ENCODE measurements around the gene TENT4B.

Gene TENT4B

GRCh38 chr16:50252874-50253513, 99.9 kb downstream of the TENT4B start:
- TF ChIP-seq CTCF (IDR thresholded peaks at IDR 0.05; ENCODE audit: low read depth, low read length), result no peak
- no peak for DNase-seq (ENCODE audit: extremely low read depth, low read depth)

GRCh38 chr16:50253514-50253910, 100.4 kb downstream of the TENT4B start:
- DNase-seq (ENCODE audit: extremely low read depth, low read depth), result no peak

GRCh38 chr16:50254072-50254471, 101.0 kb downstream of the TENT4B start:
- no peak for DNase-seq (ENCODE audit: extremely low read depth, low read depth)
- TF ChIP-seq CTCF (IDR thresholded peaks at IDR 0.05; ENCODE audit: low read depth, low read length), result no peak

More at GRCh38 chr16:50253514-50253910, 100.4 kb downstream of the TENT4B start:
- no peak for TF ChIP-seq CTCF (IDR thresholded peaks at IDR 0.05; ENCODE audit: low read depth, low read length)

GRCh38 chr16:50255538-50255937, 102.4 kb downstream of the TENT4B start:
- no peak for TF ChIP-seq CTCF (IDR thresholded peaks at IDR 0.05; ENCODE audit: low read depth, low read length)
- no peak for DNase-seq (ENCODE audit: extremely low read depth, low read depth)

GRCh38 chr16:50256604-50257003, 103.5 kb downstream of the TENT4B start:
- no peak for TF ChIP-seq CTCF (IDR thresholded peaks at IDR 0.05; ENCODE audit: low read depth, low read length)
- DNase-seq (ENCODE audit: extremely low read depth, low read depth), result no peak

GRCh38 chr16:50257876-50258275, 104.8 kb downstream of the TENT4B start:
- no peak for TF ChIP-seq CTCF (IDR thresholded peaks at IDR 0.05; ENCODE audit: low read depth, low read length)
- DNase-seq (ENCODE audit: extremely low read depth, low read depth), result no peak

GRCh38 chr16:50259334-50260205, 106.5 kb downstream of the TENT4B start:
- no peak for TF ChIP-seq CTCF (IDR thresholded peaks at IDR 0.05; ENCODE audit: low read depth, low read length)
- no peak for DNase-seq (ENCODE audit: extremely low read depth, low read depth)

All from AG09319 (cell line).